NCI-H82 treated with DMSO at 0.1 percent for 48 hours (cell line): ENCODE data around the gene DNAJC5.
"Not testable (repeated sequence)": the region's sequence is repeated elsewhere in the genome, so short reads cannot be mapped to it uniquely, and the experiment has no call there.

Experiments
- DNase-seq: peaks from one replicate; lab custom pipeline; 2025; ENCODE audit not compliant: unreplicated experiment; lab: John Stamatoyannopoulos, UW

Gene DNAJC5

GRCh38 chr20:63894358-63895201 lies at the start of gene DNAJC5:
DNAJC5 (plus strand) TSS chr20:63895126; CDS start chr20:63928346, 33,220 bp downstream.
- DNase-seq = peak; percentile 62

DNA sequence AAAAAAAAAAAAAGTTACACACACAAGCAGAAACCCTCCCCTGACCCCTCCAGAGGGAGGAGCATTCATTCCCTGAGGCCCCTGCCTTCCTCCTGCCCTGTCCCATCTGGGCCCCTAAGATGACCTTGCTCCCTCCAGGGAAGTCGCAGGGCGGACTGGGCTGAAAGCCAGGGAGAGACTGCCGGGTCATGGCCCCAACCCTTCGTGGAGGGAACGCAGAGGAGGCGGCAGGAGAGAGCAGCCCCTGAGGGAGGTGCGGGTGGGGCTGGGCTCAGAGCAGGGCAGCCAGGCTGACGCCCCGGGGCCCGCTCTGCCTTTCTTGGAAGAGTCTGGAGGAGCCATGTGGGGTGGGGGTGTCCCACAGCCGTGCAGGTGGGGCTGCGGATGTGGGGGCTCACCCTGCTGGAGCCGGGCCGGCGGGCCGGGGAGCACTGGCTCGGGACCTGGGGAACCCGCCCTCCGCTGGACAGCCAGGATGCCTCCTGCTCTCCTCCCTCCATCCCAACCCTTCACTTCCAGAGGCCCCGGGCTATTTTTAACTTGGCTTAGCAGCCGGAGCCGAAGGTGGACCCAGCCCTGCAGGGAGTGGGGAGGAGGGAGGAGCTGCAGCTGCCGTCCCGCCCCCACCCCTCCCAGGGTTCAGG lies 48.7 kb upstream of the DNAJC5 start:
- no peak for DNase-seq

GRCh38 chr20:63846888-63847236 lies 48.1 kb upstream of the DNAJC5 start:
- no peak for DNase-seq

DNA sequence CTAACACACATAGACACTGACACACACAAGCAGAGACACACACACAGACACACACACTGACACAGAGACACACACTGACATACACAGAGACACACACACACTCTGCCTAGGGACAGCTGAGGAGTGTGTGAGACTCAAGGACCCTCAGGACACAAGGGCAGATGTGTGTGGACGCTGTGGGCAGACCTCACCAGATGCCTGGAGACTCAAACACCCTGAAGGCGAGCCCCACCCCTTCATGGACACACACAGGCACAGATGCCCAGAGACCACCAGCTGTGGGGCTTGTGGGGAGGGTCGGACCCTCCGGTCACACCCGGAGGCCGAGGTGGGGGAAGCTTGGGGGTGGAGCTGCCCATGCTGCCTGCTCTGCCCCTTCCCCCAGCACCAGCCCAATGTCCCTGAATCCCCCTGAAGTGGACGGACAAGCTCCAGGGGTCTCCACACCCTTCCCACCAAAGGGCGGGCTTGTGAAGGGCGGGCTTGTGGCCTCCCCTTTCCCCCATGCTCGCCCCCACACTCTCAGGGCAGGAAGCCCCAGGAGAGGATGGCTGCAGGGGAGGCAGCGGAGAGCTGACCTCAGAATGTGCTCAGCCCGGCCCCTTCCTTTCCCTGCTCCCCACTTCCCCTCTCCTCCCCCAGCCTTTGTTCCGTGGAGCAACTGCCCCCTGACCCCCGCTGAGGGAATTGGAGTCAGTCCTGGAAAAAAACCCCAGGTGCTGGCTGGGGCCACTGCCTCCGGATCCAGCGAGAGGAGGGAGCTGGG lies 47.5 kb upstream of the DNAJC5 start:
- no peak for DNase-seq

DNA sequence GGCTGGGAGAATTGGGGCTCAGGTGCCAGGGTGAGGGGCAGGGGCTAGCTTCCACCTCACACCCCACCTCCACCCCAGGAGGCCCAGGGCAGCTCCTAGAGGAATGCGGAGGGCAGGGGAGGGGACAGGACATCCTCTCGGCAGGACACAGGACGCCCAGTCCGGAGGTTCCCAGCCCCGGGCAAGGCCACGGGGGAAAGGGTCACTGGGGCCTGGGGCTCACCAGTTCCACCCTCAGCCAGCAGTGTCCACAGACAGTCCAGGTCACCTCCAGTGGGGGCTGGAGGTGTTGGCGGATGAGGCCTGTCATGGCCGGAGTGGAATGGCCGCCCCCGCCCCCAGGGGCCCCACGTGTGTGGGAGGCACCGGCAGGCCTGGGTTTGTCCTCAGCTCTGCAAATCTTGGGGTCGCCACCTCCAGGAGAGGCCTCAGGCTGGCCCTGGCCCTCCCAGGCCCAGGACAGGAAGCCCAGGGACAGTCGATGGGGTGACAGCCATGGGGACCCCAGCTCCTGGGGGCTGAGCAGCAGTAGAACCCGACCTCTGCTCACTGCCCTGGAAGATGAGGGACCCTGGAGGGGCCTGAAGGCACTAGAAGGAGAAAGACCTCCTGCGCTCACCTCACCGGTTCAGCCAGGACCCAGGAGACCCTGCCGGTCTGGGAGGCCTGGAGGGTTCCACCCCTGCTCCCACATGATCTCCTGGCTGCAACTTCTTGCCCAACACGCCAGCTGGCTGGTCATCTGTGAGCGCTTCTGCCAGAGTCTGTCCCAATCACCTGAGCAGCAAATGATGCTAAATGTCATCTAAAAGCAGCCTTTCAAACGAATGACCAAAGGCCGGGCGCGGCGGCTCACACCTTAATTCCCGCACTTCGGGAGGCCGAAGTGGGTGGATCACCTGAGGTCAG lies 46.7 kb upstream of the DNAJC5 start:
- no peak for DNase-seq

- DNase-seq = no peak
Observed at GRCh38 chr20:63850689-63851547, 44.0 kb upstream of the DNAJC5 start.

- not testable (repeated sequence) for DNase-seq
Observed at GRCh38 chr20:63851548-63851943, 43.4 kb upstream of the DNAJC5 start.

GRCh38 chr20:63853733-63854068 lies 41.2 kb upstream of the DNAJC5 start:
- not testable (repeated sequence) for DNase-seq

DNA sequence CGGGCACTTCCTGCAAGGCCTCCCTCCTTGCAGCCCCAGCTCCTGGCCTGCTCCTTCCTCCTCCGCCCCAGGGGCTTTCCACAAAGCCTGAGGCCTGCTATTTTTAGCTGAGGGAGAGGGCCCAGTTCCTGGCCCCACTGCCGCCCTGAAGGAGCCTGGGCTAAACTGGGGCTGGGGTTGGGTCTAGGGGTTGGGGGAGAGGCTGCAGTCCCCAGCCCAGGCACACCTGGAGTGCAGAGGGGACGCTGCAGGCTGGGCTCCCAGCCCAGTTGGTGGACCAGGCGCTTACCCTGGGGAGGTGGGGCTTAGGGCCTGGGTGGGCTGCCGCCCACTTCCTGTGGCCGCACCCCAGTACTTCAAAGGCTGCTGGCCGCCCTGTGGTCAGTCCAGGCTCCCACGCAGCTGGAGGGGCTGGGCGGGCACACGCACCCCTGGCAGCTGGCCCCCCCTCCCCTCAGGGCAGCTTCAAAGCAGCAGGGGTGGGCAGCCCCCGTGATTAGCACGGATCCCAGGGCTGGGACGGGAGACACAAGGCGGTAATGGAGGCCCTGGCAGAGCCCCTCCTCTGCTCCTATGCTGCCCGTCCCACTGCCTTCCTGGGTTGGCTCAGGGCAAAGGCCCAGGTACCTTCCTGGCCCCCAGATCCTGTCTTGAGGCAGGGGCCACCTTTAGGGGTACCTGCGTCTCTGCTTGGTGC lies 40.7 kb upstream of the DNAJC5 start:
- no peak for DNase-seq

GRCh38 chr20:63854766-63855362 lies 40.1 kb upstream of the DNAJC5 start:
- peak; percentile 38 for DNase-seq

GRCh38 chr20:63855363-63856097 lies 39.4 kb upstream of the DNAJC5 start:
- DNase-seq = no peak

- DNase-seq = no peak
Observed at GRCh38 chr20:63856098-63856511, 38.8 kb upstream of the DNAJC5 start.

DNA sequence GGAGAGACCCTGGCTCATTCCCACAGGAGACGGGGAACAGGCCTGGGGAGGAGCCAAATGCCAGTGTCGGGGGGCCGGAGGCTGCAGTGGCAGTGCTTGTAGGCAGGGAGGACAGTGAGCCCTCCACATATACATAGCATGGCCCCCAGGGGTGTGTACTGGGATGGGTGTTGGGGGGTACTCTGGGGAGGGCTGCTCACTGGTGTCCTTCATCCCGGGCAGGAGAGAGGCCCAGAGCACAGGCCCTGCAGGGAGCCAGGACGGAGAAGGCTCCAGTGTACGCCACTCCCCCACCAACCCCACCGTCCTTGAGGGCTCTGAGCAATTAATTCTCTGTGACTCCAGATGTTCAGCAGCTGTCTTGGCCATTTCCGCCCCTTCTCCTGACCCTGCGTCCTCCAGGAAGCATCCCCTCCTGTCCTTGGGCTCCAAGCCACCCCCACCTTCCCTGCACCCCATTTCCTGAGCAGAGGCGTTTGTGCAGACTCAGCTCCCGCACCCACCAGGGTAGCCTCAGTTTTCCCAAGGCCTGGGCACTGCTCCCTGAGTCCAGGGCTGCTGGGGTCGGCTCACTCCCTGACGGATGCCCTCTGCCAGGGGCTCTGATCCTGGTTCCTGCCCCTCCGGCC lies 37.0 kb upstream of the DNAJC5 start:
- DNase-seq = no peak

DNA sequence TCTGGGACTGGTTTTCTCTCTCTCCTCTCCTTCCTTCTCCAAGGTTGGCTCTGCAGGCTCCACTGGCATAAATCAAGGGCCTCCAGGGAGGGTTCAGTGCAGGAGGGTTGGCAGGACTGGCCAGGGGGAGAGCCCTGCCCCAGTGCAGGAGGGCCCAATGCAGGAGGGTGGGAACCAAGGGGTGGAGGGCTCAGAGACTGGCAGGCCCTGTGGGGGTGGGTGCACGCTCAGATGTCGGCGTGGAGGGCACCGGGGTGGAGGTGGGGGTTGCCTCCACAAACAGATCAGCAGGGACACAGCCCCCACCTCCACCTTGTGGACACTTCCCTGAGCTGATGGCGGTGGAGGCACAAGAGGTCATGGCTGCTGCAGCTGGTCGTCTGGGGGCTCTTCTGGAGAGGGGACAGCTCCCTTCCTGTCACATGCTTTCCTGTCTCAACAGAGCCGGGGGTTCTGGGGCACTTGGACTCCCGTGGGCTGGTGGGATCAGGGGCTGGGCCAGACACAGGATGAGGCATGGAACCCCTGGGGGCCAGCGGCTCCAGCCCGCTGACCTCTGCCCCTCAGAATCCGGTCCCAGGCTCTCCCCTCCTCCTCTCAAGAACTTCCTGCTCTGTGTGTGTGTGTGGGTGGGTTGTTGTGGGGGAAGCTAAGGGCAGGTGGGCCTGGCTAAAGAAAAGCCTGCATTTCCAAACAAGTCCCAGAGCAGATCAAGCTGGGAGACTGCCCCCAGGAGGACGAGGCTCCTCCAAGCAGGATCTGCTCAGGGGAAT lies 36.3 kb upstream of the DNAJC5 start:
- DNase-seq = no peak

GRCh38 chr20:63859166-63859699 lies 35.7 kb upstream of the DNAJC5 start:
- no peak for DNase-seq

- no peak for DNase-seq
Observed at GRCh38 chr20:63860325-63861051, 34.4 kb upstream of the DNAJC5 start.
